HCT116 (cell line): ENCODE data around the gene C9. TPM values are rescaled to one million over a fixed set of nuclear protein-coding genes. Genes with fewer than 3 reads are reported as not detected.

Experiments used
- ATAC-seq: fragments of 200-7000 bp; cut with Tn5 transposase; 2 replicates; pipeline ENCODE4 v1.9.1; 2020; ENCODE audit warnings: mild to moderate bottlenecking, moderate library complexity
- BruUV-seq: library from RNA; stranded (reverse); fragments of 400-500 nt; replicated peaks from 2 replicates; lab custom pipeline; 2021; lab: Mats Ljungman, UMichigan
- CTCF ChIA-PET: fragments of 300-600 bp; sonication (Branson Sonifier 250); formaldehyde crosslinking; loops from one replicate; lab custom pipeline; 2021; ENCODE audit warnings: antibody characterized with exemption; lab: Charles Lee
- POLR2A ChIA-PET: fragments of 300-600, 350-600 bp; sonication (Branson Sonifier 250); formaldehyde crosslinking; loops from one replicate; lab custom pipeline; 2021; ENCODE audit warnings: antibody characterized with exemption; lab: Charles Lee
- RAD21 ChIA-PET, 2 experiments: fragments of 300-600 bp; sonication (Branson Sonifier 250); formaldehyde crosslinking; loops; one replicate each; lab custom pipeline; 2023; ENCODE audit warnings: low total read pairs in 2 of 2; ENCODE audit not compliant: uncharacterized antibody in 2 of 2, unreplicated experiment in 2 of 2, low non-redundant PET in 1 of 2; lab: Charles Lee
- DNase-seq: peaks from one replicate; pipeline ENCODE4 v3.0.0-alpha.2; 2010; ENCODE audit warnings: low read depth, low spot score
- H2AFZ ChIP-seq: fragments of 200-600 bp; shearing (Covaris generic), sonication (generic); 2 replicates; pipeline ENCODE4 v1.6.1; 2017; ENCODE audit warnings: low read depth, mixed run types, mixed read lengths, antibody characterized with exemption, low read length; ENCODE audit not compliant: poor library complexity, severe bottlenecking
- H3K27ac ChIP-seq: 2 replicates; pipeline ENCODE4 v1.5.1; 2012; ENCODE audit warnings: low read depth, low read length
- H3K27me3 ChIP-seq: fragments of 200-600 bp; sonication (generic); 2 replicates; pipeline ENCODE4 v1.6.1; 2016; ENCODE audit warnings: mixed run types, low read length, mixed read lengths; ENCODE audit not compliant: insufficient read depth
- H3K36me3 ChIP-seq, 2 experiments: fragments of 200-500 bp in 1 of 2; fragments of 200-600 bp in 1 of 2; sonication (Bioruptor generic) in 1 of 2; sonication (generic) in 1 of 2; 2 replicates each; pipeline versions ENCODE4 v1.5.1 to v1.6.1; 2014 to 2016; ENCODE audit warnings: low read length in 2 of 2, inconsistent platforms in 1 of 2, mixed read lengths in 1 of 2, mixed run types in 1 of 2; ENCODE audit not compliant: insufficient read depth in 2 of 2, control insufficient read depth in 1 of 2
- H3K4me1 ChIP-seq, 2 experiments: fragments of 200-600 bp in 1 of 2; sonication (generic) in 1 of 2; 2 replicates each; pipeline versions ENCODE4 v1.5.1 to v1.6.1; 2012 to 2017; ENCODE audit warnings: low read length in 2 of 2, inconsistent platforms in 1 of 2, mild to moderate bottlenecking in 1 of 2, mixed read lengths in 1 of 2, mixed run types in 1 of 2, moderate library complexity in 1 of 2; ENCODE audit not compliant: insufficient read depth in 2 of 2, control insufficient read depth in 1 of 2
- H3K4me2 ChIP-seq: fragments of 200-600 bp; sonication (generic); 2 replicates; pipeline ENCODE4 v1.6.1; 2017; ENCODE audit warnings: mixed run types, low read length, mixed read lengths
- H3K4me3 ChIP-seq, 2 experiments: fragments of 200-600 bp in 1 of 2; sonication (generic) in 1 of 2; replicated peaks in 1 of 2; 2 replicates each; pipeline ENCODE4 v1.5.1; 2011 to 2016; ENCODE audit warnings: low read length in 2 of 2, control low read depth in 1 of 2, low read depth in 1 of 2, mild to moderate bottlenecking in 1 of 2, mixed read lengths in 1 of 2, mixed run types in 1 of 2
- H3K79me2 ChIP-seq: fragments of 200-600 bp; sonication (generic); 2 replicates; pipeline ENCODE4 v1.6.1; 2017; ENCODE audit warnings: mild to moderate bottlenecking, mixed run types, low read length, moderate library complexity, mixed read lengths; ENCODE audit not compliant: insufficient read depth
- H3K9ac ChIP-seq: fragments of 200-600 bp; sonication (generic); 2 replicates; pipeline ENCODE4 v1.6.1; 2016; ENCODE audit warnings: low read length, mixed read lengths
- H3K9me2 ChIP-seq: fragments of 200-600 bp; sonication (generic), shearing (Covaris generic); 2 replicates; pipeline ENCODE4 v1.6.1; 2017; ENCODE audit warnings: mixed run types, mild to moderate bottlenecking, moderate library complexity; ENCODE audit not compliant: insufficient read depth
- H3K9me3 ChIP-seq, 2 experiments: fragments of 200-500 bp in 1 of 2; fragments of 200-600 bp in 1 of 2; sonication (Bioruptor generic) in 1 of 2; sonication (generic) in 1 of 2; 2 replicates each; pipeline ENCODE4 v1.6.1; 2014 to 2017; ENCODE audit warnings: low read length in 2 of 2, mixed read lengths in 2 of 2, inconsistent platforms in 1 of 2, low read depth in 1 of 2, mild to moderate bottlenecking in 1 of 2, mixed run types in 1 of 2, moderate library complexity in 1 of 2; ENCODE audit not compliant: control insufficient read depth in 1 of 2, insufficient read depth in 1 of 2
- H4K20me1 ChIP-seq: fragments of 200-600 bp; sonication (generic), shearing (Covaris generic); 2 replicates; pipeline ENCODE4 v1.6.1; 2017; ENCODE audit warnings: mixed run types, mild to moderate bottlenecking, moderate library complexity; ENCODE audit not compliant: insufficient read depth
- CBX3 ChIP-seq: IDR thresholded peaks from 2 replicates; pipeline ENCODE4 v1.6.1; 2012; ENCODE audit warnings: low read depth
- CEBPB ChIP-seq: IDR thresholded peaks from 2 replicates; pipeline ENCODE4 v1.6.1; 2012; ENCODE audit warnings: low read depth
- CTCF ChIP-seq, 3 experiments: fragments of 200-600 bp in 1 of 3; sonication (generic) in 1 of 3; IDR thresholded peaks in 2 of 3; conservative IDR thresholded peaks in 1 of 3; 2 replicates each; pipeline ENCODE4 v1.5.1; 2012 to 2017; ENCODE audit warnings: low read depth in 2 of 3, low read length in 2 of 3, antibody characterized with exemption in 1 of 3, borderline replicate concordance in 1 of 3, control low read depth in 1 of 3, mild to moderate bottlenecking in 1 of 3, mixed read lengths in 1 of 3, mixed run types in 1 of 3, moderate library complexity in 1 of 3; ENCODE audit not compliant: insufficient read depth in 1 of 3
- EGR1 ChIP-seq: IDR thresholded peaks from 2 replicates; pipeline ENCODE4 v1.6.1; 2012; ENCODE audit warnings: low read depth
- ELF1 ChIP-seq: IDR thresholded peaks from 2 replicates; pipeline ENCODE4 v1.6.1; 2012; ENCODE audit warnings: low read depth, borderline replicate concordance
- EZH2phosphoT487 ChIP-seq: fragments of 200-600 bp; IDR thresholded peaks from 2 replicates; pipeline ENCODE4 v1.6.1; 2018; ENCODE audit warnings: antibody characterized with exemption, borderline replicate concordance
- JUND ChIP-seq: IDR thresholded peaks from 2 replicates; pipeline ENCODE4 v1.6.1; 2012
- MAX ChIP-seq: IDR thresholded peaks from 2 replicates; pipeline ENCODE4 v1.6.1; 2012
- POLR2AphosphoS5 ChIP-seq: IDR thresholded peaks from 2 replicates; pipeline ENCODE4 v1.6.1; 2011; ENCODE audit warnings: mild to moderate bottlenecking, low read depth, low read length, moderate library complexity
- RAD21 ChIP-seq: IDR thresholded peaks from 2 replicates; pipeline ENCODE4 v1.6.1; 2012; ENCODE audit warnings: low read depth, mild to moderate bottlenecking
- SIN3A ChIP-seq: IDR thresholded peaks from 2 replicates; pipeline ENCODE4 v1.6.1; 2012; ENCODE audit warnings: low read depth
- SP1 ChIP-seq: IDR thresholded peaks from 2 replicates; pipeline ENCODE4 v1.6.1; 2012; ENCODE audit warnings: low read depth
- SRF ChIP-seq: IDR thresholded peaks from 2 replicates; pipeline ENCODE4 v1.6.1; 2012; ENCODE audit warnings: low read depth
- ZNF274 ChIP-seq: fragments of 200-500 bp; sonication (Bioruptor generic); IDR thresholded peaks from 2 replicates; pipeline ENCODE4 v1.6.1; 2014; ENCODE audit warnings: mild to moderate bottlenecking, low read depth, low read length, inconsistent platforms
- intact Hi-C: fragments of 100-400 bp; cut with micrococcal nuclease; formaldehyde crosslinking; loops from 2 replicates; pipeline ENCODE4 v1.10.0; 2022
- total RNA-seq: library from RNA; stranded (reverse); gene quantifications from one replicate; pipeline ENCODE4 v1.2.1, GENCODE V29; 2021; ENCODE audit not compliant: unreplicated experiment
- TF ChIP-seq, protein P1 (sequence below): IDR thresholded peaks from 2 replicates; pipeline ENCODE4 v1.6.1; 2012; ENCODE audit warnings: low read depth
- TF ChIP-seq, protein P2 (sequence below): IDR thresholded peaks from 2 replicates; pipeline ENCODE4 v1.6.1; 2011; ENCODE audit warnings: mild to moderate bottlenecking, low read length, moderate library complexity; ENCODE audit not compliant: insufficient replicate concordance; ENCODE audit errors: extremely low read depth
- TF ChIP-seq, protein P3 (sequence below): IDR thresholded peaks from 2 replicates; pipeline ENCODE4 v1.6.1; 2012

The C9 gene
- total RNA-seq, 1 experiment from 2014 or later, result 0.34 TPM

GRCh38 chr5:39284552-39284951 is 79.7 kb downstream of the C9 start:
- no peak overlapping the region for H2AFZ ChIP-seq
- H4K20me1 ChIP-seq, result no peaks in the 10 kb centered on the region
- intact Hi-C loops, result loop anchor here (5.0 kb wide), 1 partner anchor 67 kb away; the partner anchor contains the start of gene FYB1
- no peak overlapping the region for H3K4me3 ChIP-seq
- ChIA-PET CTCF (no interaction called here), RAD21 (no interaction called here), POLR2A (no interaction called here)
- no peaks in the 10 kb centered on the region for H3K36me3 ChIP-seq
- no peak overlapping the region for H3K27ac ChIP-seq
- BruUV-seq, result no TSS peak
- no peak overlapping the region for H3K9ac ChIP-seq
- TF ChIP-seq JUND (no peak), POLR2AphosphoS5 (no peak), MAX (no peak), ELF1 (no peak), CTCF (IDR thresholded peaks at IDR 0.05 in 2 of 3, conservative IDR thresholded peaks at IDR 0.05 in 1 of 3; ENCODE audit: borderline replicate concordance in 1 of 3, insufficient read depth in 1 of 3, low read depth in 2 of 3, low read length in 2 of 3) (no peak), EZH2phosphoT487 (no peak), ZNF274 (no peak), SRF (no peak), SP1 (no peak), CEBPB (no peak), SIN3A (no peak), RAD21 (no peak), EGR1 (no peak), CBX3 (no peak)
- TF ChIP-seq, protein P1, sequence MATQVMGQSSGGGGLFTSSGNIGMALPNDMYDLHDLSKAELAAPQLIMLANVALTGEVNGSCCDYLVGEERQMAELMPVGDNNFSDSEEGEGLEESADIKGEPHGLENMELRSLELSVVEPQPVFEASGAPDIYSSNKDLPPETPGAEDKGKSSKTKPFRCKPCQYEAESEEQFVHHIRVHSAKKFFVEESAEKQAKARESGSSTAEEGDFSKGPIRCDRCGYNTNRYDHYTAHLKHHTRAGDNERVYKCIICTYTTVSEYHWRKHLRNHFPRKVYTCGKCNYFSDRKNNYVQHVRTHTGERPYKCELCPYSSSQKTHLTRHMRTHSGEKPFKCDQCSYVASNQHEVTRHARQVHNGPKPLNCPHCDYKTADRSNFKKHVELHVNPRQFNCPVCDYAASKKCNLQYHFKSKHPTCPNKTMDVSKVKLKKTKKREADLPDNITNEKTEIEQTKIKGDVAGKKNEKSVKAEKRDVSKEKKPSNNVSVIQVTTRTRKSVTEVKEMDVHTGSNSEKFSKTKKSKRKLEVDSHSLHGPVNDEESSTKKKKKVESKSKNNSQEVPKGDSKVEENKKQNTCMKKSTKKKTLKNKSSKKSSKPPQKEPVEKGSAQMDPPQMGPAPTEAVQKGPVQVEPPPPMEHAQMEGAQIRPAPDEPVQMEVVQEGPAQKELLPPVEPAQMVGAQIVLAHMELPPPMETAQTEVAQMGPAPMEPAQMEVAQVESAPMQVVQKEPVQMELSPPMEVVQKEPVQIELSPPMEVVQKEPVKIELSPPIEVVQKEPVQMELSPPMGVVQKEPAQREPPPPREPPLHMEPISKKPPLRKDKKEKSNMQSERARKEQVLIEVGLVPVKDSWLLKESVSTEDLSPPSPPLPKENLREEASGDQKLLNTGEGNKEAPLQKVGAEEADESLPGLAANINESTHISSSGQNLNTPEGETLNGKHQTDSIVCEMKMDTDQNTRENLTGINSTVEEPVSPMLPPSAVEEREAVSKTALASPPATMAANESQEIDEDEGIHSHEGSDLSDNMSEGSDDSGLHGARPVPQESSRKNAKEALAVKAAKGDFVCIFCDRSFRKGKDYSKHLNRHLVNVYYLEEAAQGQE, result no peak
- TF ChIP-seq, protein P2, sequence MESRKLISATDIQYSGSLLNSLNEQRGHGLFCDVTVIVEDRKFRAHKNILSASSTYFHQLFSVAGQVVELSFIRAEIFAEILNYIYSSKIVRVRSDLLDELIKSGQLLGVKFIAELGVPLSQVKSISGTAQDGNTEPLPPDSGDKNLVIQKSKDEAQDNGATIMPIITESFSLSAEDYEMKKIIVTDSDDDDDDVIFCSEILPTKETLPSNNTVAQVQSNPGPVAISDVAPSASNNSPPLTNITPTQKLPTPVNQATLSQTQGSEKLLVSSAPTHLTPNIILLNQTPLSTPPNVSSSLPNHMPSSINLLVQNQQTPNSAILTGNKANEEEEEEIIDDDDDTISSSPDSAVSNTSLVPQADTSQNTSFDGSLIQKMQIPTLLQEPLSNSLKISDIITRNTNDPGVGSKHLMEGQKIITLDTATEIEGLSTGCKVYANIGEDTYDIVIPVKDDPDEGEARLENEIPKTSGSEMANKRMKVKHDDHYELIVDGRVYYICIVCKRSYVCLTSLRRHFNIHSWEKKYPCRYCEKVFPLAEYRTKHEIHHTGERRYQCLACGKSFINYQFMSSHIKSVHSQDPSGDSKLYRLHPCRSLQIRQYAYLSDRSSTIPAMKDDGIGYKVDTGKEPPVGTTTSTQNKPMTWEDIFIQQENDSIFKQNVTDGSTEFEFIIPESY, result no peak
- TF ChIP-seq, protein P3, sequence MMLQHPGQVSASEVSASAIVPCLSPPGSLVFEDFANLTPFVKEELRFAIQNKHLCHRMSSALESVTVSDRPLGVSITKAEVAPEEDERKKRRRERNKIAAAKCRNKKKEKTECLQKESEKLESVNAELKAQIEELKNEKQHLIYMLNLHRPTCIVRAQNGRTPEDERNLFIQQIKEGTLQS, result no peak
- H3K4me1 ChIP-seq, result no peaks in the 10 kb centered on the region
- no peaks in the 10 kb centered on the region for H3K9me3 ChIP-seq
- DNase-seq (no peak), ATAC-seq (no peak)
- H3K27me3 ChIP-seq, result no peaks in the 10 kb centered on the region
- H3K9me2 ChIP-seq, result no peaks in the 10 kb centered on the region; the same call in 1 of the 2 replicates
- no peak overlapping the region for H3K4me2 ChIP-seq
- no peaks in the 10 kb centered on the region for H3K79me2 ChIP-seq
